C4-2B (cell line): Measurements from ENCODE around the gene SLC30A2.

Experiments
- H3K27ac ChIP-seq: fragments of 450-650 bp; 2 replicates; pipeline ENCODE4 v1.5.1; 2017
- CTCF ChIP-seq: fragments of 450-650 bp; conservative IDR thresholded peaks from 2 replicates; pipeline ENCODE4 v1.5.1; 2017; ENCODE audit warnings: mild to moderate bottlenecking
- ZFX ChIP-seq: fragments of 450-650 bp; IDR thresholded peaks from 2 replicates; pipeline ENCODE4 v1.6.1; 2017

Gene SLC30A2

DNA sequence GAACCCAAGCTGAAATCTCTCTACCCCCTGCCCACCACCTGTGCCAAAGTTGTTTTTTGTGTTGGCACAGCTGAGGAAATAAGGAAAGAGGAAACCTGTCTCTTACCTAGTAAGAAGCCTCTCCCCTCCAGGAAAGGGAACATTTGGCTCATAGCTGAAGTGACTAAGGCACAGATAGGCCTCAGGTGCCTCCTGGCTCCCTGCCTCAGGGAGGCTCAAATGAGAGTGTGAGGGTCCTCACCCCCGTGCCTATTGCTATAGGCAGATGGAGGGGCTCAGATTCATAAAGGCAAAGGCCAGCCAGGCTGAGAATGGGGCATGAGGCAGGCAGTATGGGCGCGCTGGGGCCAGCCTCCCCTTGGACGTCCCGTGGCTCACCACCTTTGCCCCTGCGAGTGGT, 7.4 kb downstream of the SLC30A2 start:
- TF ChIP-seq CTCF (no peak), ZFX (no peak)
- H3K27ac ChIP-seq: no peak overlapping the region

DNA sequence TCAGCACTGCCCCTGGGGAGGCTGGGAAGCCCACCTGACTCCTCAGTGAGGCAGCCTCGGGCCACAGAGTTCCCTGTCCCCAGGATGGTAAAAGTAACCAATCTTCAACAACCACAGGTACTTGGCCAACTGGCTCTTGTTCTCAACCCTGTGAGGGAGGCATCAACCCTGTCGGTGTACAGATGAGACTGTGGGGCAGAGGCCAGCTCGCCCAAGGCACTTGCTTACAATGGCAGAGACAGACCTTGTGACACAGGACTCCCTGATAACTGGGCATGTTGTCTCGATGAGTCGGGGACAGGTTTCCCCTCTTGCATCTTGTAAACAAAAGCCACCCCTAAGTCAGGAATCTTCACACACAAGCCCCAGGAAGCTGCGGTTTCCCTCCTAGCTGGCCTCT, 8.0 kb downstream of the SLC30A2 start:
- H3K27ac ChIP-seq: no peak overlapping the region
- no peak for TF ChIP-seq ZFX
- no peak for TF ChIP-seq CTCF

GRCh38 chr1:26036756-26037281, 9.1 kb downstream of the SLC30A2 start:
- no peak overlapping the region for H3K27ac ChIP-seq

GRCh38 chr1:26035959-26036755, 9.8 kb downstream of the SLC30A2 start:
- peak; percentile 89 for TF ChIP-seq CTCF
- TF ChIP-seq ZFX: no peak

More at GRCh38 chr1:26036756-26037281, 9.1 kb downstream of the SLC30A2 start:
- TF ChIP-seq CTCF: no peak

GRCh38 chr1:26035203-26035958, 10.5 kb downstream of the SLC30A2 start:
- peak overlapping the region; percentile 44 for H3K27ac ChIP-seq
- TF ChIP-seq ZFX (no peak), CTCF (no peak)

More at GRCh38 chr1:26035959-26036755, 9.8 kb downstream of the SLC30A2 start:
- peak overlapping the region; percentile 44 for H3K27ac ChIP-seq

- H3K27ac ChIP-seq: peak overlapping the region; percentile 44; the same call in 1 of the 2 replicates
- TF ChIP-seq CTCF (no peak), ZFX (no peak)
Observed at GRCh38 chr1:26034504-26035202, 11.3 kb downstream of the SLC30A2 start.
